ENCODE measurements around the gene PPP1R7.

Gene PPP1R7

DNA sequence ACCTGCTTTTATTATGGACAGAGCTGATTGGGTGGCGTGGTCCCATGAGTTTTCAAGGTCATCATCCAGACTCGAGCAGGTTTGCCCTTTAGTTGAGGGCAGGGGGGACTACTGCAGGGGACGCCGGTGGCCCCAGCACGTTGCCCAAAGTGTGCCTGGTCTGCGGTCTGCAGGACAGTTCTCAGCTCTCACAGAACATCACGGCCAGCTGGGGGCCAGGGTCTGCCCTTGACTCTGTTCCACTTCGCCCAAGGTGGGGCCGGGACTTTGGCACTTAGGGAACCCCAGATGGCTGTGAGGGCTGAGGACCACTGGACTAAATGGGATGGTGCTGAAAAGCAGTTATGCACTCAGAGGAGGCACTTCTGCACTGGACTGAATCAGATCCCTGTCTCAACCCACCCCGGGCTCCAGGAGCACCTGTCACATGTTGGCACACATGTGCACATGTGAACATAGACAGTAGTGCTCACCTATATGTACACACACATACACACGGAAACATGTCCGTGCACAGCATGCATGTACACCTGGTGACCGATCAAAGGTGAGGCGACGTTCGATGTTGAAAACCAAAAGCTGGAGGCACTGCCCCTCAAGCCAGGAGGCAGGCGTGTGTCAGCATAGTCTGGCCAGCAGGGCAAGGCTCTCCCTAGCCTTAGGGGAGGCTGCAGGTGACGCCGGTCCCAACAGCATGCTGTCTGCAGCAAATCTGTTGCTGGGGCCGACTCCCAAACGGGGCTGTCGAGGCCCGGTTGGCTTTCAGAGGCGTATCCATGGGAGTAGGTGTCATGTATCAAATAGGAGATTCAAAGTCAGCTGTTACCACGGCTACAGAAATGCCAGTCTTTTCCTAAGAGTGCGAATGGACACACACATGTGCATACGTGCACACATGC is 48.4 kb downstream of the PPP1R7 start:
- DNase-seq, result no peak

DNA sequence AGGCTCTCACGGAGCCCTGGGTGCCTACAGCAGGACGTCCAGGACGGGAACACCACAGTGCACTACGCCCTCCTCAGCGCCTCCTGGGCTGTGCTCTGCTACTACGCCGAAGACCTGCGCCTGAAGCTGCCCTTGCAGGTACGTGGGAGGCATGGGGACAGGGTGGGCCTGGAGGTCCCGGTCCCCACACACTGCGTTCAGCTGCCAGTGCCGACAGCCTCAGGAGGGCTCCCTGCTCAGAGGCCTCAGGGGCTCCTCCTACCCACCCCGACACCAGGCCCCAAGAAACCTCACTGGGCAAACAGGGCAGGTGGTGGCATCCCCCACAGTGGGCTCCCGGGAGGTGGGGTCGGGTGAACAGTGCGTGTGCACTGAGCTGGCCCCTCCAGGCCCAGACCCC is 49.0 kb downstream of the PPP1R7 start:
- no peak for DNase-seq

DNA sequence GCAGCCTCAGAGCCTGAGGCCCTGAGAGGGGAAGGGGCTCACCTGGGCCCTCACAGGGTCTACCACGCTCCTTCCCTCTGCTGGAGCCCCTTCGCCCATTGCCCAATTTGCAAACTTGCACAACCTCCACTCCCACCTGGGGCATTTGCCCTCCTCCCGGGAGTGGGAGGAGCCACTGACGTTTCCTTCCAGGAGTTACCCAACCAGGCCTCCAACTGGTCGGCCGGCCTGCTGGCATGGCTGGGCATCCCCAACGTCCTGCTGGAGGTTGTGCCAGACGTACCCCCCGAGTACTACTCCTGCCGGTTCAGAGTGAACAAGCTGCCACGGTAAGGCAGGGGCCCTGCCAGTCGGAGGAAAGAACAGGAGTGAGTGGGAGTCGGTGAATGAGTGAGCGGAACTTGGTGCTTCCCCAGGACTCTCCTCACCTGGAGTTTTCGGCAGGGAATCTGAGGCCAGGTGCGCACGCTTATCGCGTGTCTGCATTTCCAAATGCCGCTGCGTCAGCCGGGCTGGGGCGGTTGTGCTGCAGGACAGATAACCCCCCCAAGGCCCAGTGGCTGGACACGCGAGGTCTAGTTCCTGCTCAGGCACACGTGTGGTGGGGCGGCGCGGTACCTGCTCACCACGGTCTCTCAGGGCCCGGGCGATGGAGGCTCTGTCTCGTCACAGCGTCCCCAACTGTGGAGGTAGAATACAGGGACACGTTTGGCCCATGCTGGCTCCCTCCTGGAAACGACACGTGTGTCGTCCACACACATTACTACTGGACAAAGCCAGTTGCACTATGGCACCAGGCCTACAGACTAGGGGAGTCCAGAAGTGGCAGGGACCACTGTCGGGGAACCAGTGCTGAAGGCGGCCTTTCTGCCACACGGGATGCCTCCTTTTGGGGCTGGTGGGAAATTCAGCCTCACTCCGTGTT is 49.9 kb downstream of the PPP1R7 start:
- DNase-seq, result peak; percentile 24

DNA sequence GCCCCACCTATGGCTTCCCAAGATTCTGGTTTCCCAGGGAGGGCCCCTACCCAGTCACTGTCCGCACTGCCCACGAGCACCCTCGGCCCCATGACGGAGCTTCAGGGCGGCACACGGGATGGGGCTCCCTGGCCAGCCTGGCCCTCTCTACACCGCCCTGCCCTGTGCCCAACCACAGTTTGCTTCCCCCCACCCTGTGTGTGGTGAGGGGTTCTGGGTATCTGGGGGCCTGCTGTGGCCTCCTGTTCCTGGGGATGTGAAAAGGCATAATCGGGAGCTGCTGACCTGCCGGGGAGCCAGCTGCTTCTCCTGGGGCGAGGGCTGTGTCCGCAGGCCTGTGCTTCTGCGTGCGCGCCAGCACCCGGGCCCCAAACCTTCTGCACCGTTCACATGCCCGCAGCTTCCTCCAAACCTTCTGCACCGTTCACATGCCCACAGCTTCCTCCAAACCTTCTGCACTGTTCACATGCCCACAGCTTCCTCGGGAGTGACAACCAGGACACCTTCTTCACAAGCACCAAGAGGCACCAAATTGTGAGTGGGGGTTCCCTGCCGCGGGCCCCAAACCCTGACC is 50.6 kb downstream of the PPP1R7 start:
- no peak for DNase-seq

DNA sequence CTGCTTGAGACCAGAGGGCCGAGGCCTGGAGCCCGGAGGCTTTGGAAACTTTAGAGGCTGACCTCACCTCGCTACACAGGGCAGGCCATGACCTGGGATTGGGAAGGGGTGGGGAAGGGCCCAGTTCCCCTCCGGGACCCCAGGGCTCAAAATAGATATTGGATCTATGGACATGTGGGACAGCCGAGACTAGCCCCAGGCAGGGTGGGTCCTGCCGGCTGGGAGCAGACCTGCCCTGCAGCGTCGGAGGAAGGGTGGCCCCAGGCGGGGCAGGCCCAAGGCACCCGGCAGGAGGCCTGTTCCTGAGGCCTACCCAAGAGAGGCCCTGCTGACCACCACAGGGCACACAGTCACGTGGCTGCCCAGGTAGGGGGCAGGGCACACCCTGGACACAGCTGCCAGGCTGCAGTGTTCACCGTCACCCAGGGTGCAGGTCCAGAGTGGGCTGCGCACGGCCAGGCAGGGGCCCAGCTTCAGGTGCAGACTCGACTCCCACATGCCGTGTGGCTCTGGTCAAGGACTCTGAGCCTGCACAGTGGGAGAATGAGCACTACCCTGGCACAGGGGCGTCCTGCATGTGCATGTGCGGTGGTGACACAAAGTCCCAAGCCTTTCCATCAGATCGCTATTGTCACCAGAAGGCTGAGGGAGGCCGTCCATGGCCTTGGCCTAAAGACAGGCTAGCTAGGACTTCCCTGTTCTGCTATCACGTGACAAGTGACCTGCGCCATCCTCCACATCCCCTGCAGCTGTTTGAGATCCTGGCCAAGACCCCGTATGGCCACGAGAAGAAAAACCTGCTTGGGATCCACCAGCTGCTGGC is 51.4 kb downstream of the PPP1R7 start:
- DNase-seq, result no peak

DNA sequence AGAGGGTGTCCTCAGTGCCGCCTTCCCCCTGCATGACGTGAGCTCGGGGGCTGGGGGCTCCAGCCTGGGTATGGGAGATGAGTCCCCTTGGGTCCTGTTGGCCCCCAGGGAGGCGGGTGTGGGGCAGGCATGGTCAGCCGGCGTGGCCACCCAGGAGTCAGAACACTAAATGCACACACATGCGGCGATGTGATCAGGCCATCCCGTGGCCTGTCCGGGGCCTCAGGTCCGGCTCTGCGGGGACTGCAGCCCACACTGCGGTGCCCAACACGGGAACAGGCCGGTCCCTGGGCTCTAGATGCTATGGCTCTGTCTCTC is 52.0 kb downstream of the PPP1R7 start:
- DNase-seq, result no peak

DNA sequence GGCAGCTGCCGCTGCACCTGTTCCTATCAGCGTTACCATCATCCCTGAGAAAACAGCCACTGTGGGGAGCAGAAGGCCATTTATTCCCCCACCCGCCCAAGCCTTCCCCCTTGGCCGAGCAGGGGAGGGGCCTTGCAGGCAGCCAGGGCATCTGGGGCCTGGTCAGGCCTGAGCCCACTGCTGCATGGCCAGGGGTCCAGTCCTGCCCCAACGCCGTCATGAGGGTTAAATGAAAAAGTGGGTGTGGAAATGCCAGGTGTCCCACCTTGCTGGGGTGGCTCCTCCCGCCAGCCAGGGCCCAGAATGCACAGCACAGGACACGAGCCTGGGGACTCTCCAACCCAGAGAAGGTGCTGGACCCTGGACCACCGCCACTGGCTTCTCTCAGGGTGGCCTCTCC is 52.4 kb downstream of the PPP1R7 start:
- no peak for DNase-seq

DNA sequence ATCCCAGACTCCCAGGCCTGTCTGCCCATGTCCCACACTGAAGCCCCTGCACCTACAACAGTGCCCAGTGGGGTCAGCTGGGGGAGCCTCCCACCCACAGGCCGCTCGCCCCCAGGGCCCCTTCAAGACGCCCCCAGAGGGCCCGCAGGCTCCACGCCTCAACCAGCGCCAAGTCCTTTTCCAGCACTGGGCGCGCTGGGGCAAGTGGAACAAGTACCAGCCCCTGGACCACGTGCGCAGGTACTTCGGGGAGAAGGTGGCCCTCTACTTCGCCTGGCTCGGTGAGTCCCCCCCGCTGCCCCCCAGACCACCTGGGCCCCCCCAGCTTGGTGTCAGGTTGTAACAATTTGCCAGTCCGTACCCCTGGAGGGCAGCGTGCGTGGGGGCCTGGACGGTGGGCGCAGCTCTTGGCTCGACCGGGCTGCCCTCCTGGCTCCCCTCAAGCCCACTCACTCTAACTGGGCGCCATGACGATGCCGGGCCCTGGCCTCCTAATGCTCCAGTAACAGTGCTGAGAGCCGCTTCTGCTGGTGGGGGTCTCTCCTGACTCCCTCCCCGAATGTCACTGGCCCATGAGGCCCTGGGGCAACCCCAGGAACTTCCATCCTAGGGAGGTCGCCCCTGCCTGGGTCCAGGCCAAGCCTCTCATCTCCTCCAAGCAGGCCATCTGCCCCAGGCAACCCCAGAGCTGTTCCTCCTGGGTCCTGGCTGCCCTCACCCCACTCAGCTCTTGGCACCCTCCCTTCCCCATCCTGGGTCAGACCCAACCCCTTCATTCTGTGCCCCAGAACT is 53.1 kb downstream of the PPP1R7 start:
- DNase-seq, result no peak

DNA sequence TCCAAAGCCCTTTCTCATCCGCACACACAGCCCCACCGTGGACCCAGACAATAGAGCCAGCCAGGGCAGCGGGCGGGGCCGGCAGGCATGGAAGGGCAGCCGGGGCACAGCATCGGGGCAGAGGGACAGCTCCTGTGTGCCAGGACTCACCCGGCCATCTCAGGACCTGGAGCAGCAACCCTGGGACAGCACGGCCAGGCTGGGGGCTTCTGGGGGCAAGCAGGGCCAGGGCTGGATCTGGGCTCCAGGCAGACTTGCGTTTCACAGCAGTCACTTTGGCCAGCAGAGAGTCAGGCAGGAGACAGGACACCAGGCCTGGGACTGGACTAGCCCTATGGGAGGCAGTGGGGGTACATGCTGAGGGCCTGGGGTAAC is 53.7 kb downstream of the PPP1R7 start:
- DNase-seq, result no peak

DNA sequence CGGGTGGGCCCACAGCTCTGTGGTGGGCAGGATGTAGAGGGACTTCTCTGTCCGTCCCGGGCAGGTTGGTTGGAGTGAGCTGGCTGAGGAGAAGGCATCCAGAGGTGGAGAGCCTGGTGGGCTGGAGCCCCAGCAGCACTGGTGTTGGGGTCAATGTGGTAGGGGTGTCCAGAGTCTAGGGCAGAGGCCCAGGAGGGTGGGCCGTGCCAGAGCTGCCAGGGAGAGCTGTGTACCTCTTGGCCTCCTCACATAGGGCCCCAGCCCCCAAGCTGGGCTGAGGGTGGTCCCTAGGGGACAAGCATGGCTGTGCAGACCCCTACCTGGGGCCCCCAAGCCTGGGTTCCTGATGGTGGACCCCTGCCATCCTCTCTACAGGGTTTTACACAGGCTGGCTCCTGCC is 54.2 kb downstream of the PPP1R7 start:
- no peak for DNase-seq

DNA sequence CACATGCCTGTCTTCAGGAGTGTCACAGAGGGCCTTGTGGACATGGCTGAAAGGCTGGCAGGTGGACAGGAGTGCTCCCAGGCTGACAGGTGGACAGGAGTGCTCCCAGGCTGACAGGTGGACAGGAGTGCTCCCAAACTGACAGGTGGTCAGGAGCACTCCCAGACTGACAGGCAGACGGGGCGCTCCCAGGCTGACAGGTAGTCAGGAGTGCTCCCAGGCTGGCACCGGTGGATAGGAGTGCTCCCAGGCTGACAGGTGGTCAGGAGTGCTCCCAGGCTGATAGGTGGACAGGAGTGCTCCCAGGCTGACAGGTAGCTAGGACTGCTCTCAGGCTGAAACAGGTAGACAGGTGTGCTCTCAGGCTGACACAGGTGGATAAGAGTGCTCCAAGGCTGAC is 54.8 kb downstream of the PPP1R7 start:
- DNase-seq, result no peak

DNA sequence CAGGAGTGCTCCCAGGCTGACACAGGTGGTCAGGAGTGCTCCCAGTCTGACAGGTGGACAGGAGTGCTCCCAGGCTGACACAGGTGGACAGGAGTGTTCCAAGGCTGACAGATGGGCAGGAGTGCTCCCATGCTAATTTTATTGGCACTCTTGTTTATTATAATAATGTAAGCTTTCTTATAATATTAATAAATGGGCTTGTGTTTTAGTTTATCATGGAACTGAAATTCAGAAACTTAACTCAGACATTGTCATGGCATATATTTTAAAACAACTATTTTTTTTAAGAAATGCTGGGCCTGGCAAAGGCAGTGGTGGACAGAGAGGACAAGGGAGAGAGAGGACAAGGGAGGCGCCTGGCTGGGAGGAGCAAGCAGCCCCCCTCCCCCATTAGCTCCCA is 56.9 kb downstream of the PPP1R7 start:
- DNase-seq, result no peak

DNA sequence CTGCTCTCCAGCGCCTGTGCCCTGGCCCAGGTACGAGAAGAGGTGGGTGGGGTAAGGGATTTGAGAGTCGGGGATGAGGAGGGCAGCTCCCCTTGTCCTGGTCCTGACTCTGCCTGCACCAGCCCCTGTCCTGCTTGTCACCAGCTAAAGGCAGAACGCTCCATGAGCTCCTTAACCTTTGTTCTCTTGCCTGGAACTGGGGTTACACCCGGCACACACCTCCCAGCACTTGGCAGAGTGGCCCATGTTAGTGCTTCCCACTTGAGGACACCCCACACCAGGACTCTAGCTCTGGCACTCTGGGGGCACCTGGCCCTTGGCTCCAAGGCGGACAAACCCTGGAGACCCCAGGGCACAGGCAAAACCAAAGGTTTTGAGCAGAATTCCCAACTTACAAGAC is 57.4 kb downstream of the PPP1R7 start:
- no peak for DNase-seq

DNA sequence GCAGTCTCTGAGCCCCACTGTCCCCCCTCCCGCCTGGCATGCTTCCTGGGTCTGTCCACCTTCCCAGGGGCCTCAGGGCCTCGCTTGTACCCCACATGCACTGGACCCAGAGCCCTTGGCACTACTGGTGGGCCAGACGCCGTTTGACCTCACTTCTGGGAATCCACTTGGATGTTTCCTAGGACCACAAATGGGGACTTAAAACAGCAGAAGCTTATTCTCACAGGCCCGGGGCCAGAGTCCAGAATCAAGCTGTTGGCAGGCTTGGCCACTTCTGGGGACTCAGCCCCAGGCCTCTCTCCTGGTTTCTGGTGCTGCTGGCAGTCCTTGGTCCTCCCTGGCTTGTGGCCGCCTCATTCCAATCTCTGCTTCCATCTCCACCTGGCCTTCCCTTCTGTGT is 57.8 kb downstream of the PPP1R7 start:
- no peak for DNase-seq

DNA sequence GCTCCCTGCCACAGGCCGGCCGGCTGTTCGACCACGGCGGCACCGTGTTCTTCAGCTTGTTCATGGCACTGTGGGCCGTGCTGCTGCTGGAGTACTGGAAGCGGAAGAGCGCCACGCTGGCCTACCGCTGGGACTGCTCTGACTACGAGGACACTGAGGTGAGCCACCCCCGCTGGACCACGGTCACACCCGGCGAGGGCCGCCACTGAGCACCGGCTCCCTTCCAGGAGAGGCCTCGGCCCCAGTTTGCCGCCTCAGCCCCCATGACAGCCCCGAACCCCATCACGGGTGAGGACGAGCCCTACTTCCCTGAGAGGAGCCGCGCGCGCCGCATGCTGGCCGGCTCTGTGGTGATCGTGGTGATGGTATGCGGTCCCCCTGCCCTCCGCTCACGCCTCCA is 59.0 kb downstream of the PPP1R7 start:
- DNase-seq, result no peak

DNA sequence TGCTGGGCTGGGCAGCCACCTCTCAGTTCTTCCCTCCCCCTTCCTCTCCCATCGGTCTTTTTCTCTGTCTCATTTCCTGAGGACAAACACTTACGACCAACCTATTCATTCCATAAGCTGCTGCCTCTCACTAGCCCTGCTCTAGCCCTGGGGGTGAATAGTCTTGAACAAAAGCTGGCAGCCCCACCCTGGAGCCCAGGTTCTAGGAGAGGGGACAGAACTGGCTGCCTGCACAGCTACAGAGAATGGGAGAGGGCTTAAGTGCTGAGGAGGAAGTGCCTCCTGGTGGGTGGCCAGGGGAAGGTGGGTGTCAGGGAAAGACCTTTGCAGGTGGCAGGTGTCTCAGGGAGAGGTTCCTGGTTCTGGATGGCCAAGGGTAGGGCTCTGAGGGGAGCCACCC is 61.0 kb downstream of the PPP1R7 start:
- no peak for DNase-seq

DNA sequence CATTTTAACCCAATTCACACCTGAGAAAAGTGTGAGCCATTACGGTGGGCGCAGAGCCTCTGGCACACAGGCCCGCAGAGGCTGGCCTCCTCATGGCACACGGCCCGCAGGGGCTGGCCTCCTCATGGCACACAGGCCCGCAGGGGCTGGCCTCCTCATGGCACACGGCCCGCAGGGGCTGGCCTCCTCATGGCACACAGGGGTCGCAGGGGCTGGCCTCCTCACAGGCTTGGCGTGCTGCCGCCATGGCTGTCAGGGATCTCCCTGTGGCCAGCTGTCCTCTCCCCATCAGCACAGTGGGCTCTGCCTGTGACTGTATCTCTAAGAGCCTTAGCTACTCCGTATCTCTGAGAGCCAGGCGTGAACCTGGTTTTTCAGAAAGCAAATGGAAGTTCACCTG is 62.8 kb downstream of the PPP1R7 start:
- no peak for DNase-seq

DNA sequence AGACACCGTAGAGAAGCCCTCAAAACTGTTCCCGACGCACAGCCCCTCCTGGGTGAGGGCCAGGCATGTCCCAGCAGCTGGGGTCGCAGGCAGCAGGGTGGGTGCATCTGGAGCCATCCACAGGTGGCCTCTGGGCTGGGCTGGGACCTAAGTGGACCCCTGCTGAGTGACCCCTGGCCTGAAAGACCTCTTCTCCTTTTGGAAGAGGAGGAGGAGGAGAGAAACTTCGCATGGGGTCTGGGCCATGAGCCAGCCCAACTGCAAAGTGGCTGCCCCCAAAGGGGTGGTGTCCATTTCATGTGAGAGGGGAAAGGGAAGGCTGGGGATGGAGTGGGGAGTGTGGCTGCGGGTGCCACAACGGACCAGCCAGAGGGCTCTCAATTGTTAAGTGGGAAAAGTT is 63.3 kb downstream of the PPP1R7 start:
- no peak for DNase-seq

DNA sequence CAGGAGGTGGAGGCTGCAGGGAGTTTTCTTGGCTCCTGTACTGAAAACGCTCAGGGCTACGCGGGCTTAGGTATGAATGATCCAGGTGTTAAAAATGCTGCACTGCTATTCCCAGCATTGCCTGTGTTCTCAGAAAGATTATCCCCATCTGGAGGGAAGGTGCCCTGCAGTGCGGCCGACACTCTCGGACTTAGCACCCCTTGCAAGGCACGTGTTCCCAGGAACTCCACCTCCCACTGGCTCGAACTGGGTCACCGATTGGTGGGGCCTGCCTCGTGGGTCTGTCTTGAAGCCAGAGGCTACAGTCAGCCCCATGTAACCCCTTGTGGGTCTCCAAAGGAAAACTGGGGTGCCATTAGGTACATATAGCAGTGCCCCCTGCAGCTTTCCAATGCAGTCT is 63.9 kb downstream of the PPP1R7 start:
- DNase-seq, result no peak

DNA sequence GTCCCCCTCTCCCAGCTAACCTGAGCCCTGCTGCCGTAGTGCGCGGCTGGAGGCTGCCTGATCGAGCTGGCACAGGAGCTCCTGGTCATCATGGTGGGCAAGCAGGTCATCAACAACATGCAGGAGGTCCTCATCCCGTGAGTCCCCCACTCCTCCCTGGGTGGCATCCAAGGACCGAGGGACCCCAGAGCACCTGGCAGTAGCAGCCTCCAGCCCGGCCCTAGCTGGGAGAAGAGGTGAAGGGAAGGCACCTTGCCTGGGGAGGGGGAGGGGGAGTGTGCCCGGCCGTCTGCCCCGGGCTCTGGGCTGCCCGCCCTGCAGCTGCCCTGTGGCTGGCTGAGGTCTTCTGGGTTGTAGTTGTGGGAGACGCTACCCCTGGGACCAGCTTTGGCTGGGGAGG is 64.5 kb downstream of the PPP1R7 start:
- no peak for DNase-seq

DNA sequence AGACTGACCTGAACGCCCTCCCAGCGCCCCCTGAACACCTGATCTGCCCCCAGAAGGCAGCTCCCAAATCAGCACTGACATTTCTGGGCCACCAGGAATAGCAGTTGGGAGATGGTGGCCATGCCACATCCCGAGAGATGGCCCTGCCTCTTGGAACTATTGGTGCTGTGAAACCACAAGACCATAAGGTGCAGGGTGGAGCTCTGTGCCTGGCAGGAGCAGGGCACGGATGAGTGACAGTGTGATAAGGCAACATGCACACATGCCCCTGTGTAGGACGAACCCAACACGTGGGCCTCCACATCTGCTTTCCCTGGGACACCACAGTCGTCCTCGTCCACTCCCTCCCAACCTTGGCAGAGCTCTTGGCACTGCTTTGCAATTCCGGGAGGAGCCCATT is 65.2 kb downstream of the PPP1R7 start:
- DNase-seq, result no peak

DNA sequence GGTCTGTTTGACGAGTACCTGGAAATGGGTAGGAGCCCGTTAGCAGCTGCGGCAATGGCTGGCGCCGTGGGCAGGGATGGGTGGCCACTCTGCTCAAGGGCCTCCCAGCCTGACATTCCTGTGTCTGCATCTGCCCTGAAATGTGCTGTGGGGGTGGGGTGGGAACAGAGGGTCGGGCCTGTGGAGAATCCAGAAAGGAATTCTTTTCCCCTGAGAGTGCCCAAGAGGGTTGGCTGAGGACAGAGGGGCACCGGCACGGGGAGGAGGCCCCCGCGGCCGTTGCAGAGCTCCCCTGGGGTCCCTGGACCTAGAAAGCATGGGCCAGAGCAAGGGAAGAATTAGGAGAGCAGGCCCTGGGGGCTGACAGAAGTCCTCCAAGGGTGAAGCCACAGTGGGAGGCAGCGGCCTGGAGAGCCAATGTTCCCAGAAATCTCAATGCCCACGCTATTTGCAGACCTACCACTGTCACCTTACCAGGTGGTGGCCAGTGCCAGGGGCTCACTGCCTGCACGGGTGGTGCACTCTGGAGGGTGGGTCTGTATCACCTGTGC is 66.0 kb downstream of the PPP1R7 start:
- DNase-seq, result no peak
